Spleen (tissue), 3 donors: Measurements from ENCODE around the gene GBX2.

Source experiments
- POLR2A ChIP-seq, 3 donors: fragments of 450-650 bp; IDR thresholded peaks; one replicate each; pipeline ENCODE4 v1.5.1; 2017; ENCODE audit warnings: antibody characterized with exemption in 3 of 3, mild to moderate bottlenecking in 1 of 3
- POLR2AphosphoS5 ChIP-seq, 3 donors: sonication (generic); formaldehyde crosslinking; IDR thresholded peaks; one replicate each; pipeline ENCODE4 v1.5.1; 2017; ENCODE audit warnings: antibody characterized with exemption in 3 of 3

- no peak for TF ChIP-seq POLR2A (IDR thresholded peaks at IDR 0.05)
- TF ChIP-seq POLR2AphosphoS5 (IDR thresholded peaks at IDR 0.05) = no peak
Measured at GRCh38 chr2:236195726-236196125, 27.5 kb upstream of the GBX2 start.
